Measurements from ENCODE around the gene CLN6.

GRCh38 chr15:68223171-68223570 is 6.4 kb downstream of the CLN6 start:
- TF ChIP-seq, protein P1, sequence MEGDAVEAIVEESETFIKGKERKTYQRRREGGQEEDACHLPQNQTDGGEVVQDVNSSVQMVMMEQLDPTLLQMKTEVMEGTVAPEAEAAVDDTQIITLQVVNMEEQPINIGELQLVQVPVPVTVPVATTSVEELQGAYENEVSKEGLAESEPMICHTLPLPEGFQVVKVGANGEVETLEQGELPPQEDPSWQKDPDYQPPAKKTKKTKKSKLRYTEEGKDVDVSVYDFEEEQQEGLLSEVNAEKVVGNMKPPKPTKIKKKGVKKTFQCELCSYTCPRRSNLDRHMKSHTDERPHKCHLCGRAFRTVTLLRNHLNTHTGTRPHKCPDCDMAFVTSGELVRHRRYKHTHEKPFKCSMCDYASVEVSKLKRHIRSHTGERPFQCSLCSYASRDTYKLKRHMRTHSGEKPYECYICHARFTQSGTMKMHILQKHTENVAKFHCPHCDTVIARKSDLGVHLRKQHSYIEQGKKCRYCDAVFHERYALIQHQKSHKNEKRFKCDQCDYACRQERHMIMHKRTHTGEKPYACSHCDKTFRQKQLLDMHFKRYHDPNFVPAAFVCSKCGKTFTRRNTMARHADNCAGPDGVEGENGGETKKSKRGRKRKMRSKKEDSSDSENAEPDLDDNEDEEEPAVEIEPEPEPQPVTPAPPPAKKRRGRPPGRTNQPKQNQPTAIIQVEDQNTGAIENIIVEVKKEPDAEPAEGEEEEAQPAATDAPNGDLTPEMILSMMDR (IDR thresholded peaks at IDR 0.05; ENCODE audit: low read depth, low read length) = no peak
- no peak for TF ChIP-seq EZH2phosphoT487 (IDR thresholded peaks at IDR 0.05; ENCODE audit: low read depth)
